ENCODE results near the gene MGLL. TPM values are rescaled to one million over a fixed set of nuclear protein-coding genes. Genes with fewer than 3 reads are reported as not detected.

Gene MGLL
- total RNA-seq, 1 donor, result 18.1 TPM

- Histone ChIP-seq H3K4me3 (ENCODE audit: insufficient read depth, low read length) (no peak overlapping the region), H3K79me2 (ENCODE audit: insufficient read depth, low read length) (no peaks in the 10 kb centered on the region), H3K4me2 (ENCODE audit: insufficient read depth, low read length) (no peak overlapping the region), H3K36me3 (ENCODE audit: insufficient read depth, low read length) (peaks cover 4% of the 10 kb centered on the region), H3K27ac (ENCODE audit: low read depth, low read length) (no peak overlapping the region), H3K9me3 (ENCODE audit: low read depth, low read length) (no peaks in the 10 kb centered on the region), H2AFZ (ENCODE audit: low read length) (no peak overlapping the region), H3K27me3 (ENCODE audit: insufficient read depth, low read length) (no peaks in the 10 kb centered on the region), H3K4me1 (ENCODE audit: insufficient read depth, low read length) (peaks cover 6% of the 10 kb centered on the region), H4K20me1 (ENCODE audit: insufficient read depth, low read length) (no peaks in the 10 kb centered on the region)
- TF ChIP-seq, protein P1, sequence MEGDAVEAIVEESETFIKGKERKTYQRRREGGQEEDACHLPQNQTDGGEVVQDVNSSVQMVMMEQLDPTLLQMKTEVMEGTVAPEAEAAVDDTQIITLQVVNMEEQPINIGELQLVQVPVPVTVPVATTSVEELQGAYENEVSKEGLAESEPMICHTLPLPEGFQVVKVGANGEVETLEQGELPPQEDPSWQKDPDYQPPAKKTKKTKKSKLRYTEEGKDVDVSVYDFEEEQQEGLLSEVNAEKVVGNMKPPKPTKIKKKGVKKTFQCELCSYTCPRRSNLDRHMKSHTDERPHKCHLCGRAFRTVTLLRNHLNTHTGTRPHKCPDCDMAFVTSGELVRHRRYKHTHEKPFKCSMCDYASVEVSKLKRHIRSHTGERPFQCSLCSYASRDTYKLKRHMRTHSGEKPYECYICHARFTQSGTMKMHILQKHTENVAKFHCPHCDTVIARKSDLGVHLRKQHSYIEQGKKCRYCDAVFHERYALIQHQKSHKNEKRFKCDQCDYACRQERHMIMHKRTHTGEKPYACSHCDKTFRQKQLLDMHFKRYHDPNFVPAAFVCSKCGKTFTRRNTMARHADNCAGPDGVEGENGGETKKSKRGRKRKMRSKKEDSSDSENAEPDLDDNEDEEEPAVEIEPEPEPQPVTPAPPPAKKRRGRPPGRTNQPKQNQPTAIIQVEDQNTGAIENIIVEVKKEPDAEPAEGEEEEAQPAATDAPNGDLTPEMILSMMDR (IDR thresholded peaks at IDR 0.05; ENCODE audit: extremely low read depth, low read depth, low read length), result no peak
- no peak for DNase-seq (ENCODE audit: insufficient read length, low spot score, missing footprints)
These were observed 109.2 kb downstream of the MGLL start for GRCh38 chr3:127712881-127713771.

DNA sequence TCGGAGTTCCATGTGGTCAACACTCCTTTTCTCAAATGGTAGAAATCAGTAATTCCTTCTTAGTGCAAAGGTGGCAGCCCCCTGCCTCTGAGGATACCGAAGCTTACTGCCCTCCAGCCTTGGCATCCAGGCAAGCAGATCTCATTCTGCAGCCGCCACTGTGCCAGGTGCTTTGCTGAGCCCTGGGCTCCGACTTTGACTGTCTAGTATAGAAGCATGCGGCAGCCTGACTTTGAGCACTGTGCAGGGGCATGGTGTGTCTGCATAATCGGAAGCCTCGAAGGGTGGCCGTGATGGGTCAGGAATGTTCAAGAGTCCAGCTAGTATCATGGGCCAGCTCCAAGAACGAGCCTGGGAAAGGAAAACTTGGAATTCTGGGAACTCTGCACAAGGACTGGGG is 109.9 kb downstream of the MGLL start:
- H3K27ac ChIP-seq (ENCODE audit: low read depth, low read length), result no peak overlapping the region
- H3K9me3 ChIP-seq (ENCODE audit: low read depth, low read length), result no peaks in the 10 kb centered on the region
- H3K27me3 ChIP-seq (ENCODE audit: insufficient read depth, low read length), result no peaks in the 10 kb centered on the region
- H3K4me3 ChIP-seq (ENCODE audit: insufficient read depth, low read length), result no peak overlapping the region
- peaks cover 4% of the 10 kb centered on the region for H3K36me3 ChIP-seq (ENCODE audit: insufficient read depth, low read length)
- TF ChIP-seq, protein P1 (IDR thresholded peaks at IDR 0.05; ENCODE audit: extremely low read depth, low read depth, low read length), result no peak
- H3K4me2 ChIP-seq (ENCODE audit: insufficient read depth, low read length), result no peak overlapping the region
- no peak overlapping the region for H2AFZ ChIP-seq (ENCODE audit: low read length)
- peaks cover 6% of the 10 kb centered on the region for H3K4me1 ChIP-seq (ENCODE audit: insufficient read depth, low read length)
- no peaks in the 10 kb centered on the region for H3K79me2 ChIP-seq (ENCODE audit: insufficient read depth, low read length)
- H4K20me1 ChIP-seq (ENCODE audit: insufficient read depth, low read length), result no peaks in the 10 kb centered on the region
- DNase-seq (ENCODE audit: insufficient read length, low spot score, missing footprints), result no peak

GRCh38 chr3:127711896-127712295 is 110.4 kb downstream of the MGLL start:
- DNase-seq (ENCODE audit: insufficient read length, low spot score, missing footprints), result no peak
- Histone ChIP-seq H3K4me3 (ENCODE audit: insufficient read depth, low read length) (no peak overlapping the region), H3K4me1 (ENCODE audit: insufficient read depth, low read length) (peaks cover 6% of the 10 kb centered on the region), H2AFZ (ENCODE audit: low read length) (no peak overlapping the region), H3K27me3 (ENCODE audit: insufficient read depth, low read length) (no peaks in the 10 kb centered on the region), H3K36me3 (ENCODE audit: insufficient read depth, low read length) (peaks cover 4% of the 10 kb centered on the region), H3K27ac (ENCODE audit: low read depth, low read length) (no peak overlapping the region), H4K20me1 (ENCODE audit: insufficient read depth, low read length) (no peaks in the 10 kb centered on the region), H3K4me2 (ENCODE audit: insufficient read depth, low read length) (no peak overlapping the region), H3K79me2 (ENCODE audit: insufficient read depth, low read length) (no peaks in the 10 kb centered on the region), H3K9me3 (ENCODE audit: low read depth, low read length) (no peaks in the 10 kb centered on the region)
- TF ChIP-seq, protein P1 (IDR thresholded peaks at IDR 0.05; ENCODE audit: extremely low read depth, low read depth, low read length), result no peak

- Histone ChIP-seq H3K9me3 (ENCODE audit: low read depth, low read length) (no peaks in the 10 kb centered on the region), H2AFZ (ENCODE audit: low read length) (no peak overlapping the region), H3K79me2 (ENCODE audit: insufficient read depth, low read length) (no peaks in the 10 kb centered on the region), H3K27ac (ENCODE audit: low read depth, low read length) (no peak overlapping the region), H3K4me1 (ENCODE audit: insufficient read depth, low read length) (peaks cover 6% of the 10 kb centered on the region), H3K36me3 (ENCODE audit: insufficient read depth, low read length) (peaks cover 4% of the 10 kb centered on the region), H4K20me1 (ENCODE audit: insufficient read depth, low read length) (no peaks in the 10 kb centered on the region), H3K4me2 (ENCODE audit: insufficient read depth, low read length) (no peak overlapping the region), H3K4me3 (ENCODE audit: insufficient read depth, low read length) (no peak overlapping the region), H3K27me3 (ENCODE audit: insufficient read depth, low read length) (no peaks in the 10 kb centered on the region)
- no peak for DNase-seq (ENCODE audit: insufficient read length, low spot score, missing footprints)
- TF ChIP-seq, protein P1 (IDR thresholded peaks at IDR 0.05; ENCODE audit: extremely low read depth, low read depth, low read length), result no peak
These were observed 111.2 kb downstream of the MGLL start for GRCh38 chr3:127711021-127711695.
